ENCODE results near the gene NPS.
A peak's percentile ranks its signal among the peaks of the same experiment; 100 is the strongest.

NPS gene

DNA sequence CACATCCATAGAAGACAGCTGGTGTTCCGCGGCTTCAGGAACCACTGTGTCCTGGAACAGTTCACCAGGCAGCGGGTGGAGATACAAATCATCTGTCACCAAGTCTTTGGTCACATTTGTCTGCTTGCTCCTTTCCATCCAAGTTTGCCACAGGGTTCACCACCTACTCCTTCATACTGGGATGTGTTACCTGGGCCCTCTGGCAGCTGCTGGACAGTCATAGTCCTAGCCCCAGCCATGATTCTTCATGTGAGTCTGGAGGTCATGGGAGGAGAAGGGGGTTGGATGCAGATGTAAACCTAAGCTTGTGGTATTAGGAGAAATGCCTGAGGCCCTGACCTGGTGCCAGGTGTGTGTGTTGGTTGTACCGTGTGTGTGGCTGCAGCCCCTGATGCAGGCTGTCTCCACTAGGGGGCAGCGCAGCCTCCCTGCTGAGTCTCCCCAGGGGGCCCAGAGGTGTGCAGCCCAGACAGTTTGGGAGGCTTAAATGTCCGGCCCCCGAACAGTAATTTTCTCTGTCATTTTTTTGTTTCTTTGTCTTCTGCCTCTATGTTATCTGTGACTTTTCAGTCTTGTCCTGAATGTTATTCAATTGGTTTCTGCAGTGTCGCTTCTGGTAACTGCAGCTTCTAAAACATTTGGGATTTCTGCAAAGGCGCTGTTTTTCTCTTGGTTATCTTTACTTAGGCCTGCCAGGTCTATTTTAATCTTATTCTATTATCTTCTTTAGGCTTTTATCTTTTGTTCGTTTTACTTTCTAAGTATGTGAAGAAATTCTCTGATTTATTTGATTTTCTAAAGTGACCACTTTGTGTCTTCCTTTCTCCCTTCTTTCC lies 14.8 kb downstream of the NPS start:
- no peak for DNase-seq

DNA sequence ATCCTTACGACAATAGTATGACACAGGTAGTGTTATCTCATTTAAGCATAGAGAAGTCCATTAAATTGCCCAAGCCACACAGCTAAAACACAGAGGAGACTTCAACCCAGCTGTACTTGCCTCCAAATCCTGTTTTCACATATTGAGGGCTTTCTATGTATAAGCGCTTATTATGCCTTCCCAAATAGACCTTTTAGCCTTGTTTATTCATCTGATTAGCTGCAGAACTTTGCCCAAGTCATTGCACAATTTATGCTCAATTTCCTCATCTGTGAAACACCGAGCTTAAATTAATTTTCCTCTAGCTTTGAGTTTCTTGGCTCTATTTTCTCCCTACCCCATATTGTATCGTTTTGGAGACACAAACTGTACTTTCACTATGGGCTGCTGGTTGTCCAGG lies 15.5 kb downstream of the NPS start:
- no peak for DNase-seq

DNA sequence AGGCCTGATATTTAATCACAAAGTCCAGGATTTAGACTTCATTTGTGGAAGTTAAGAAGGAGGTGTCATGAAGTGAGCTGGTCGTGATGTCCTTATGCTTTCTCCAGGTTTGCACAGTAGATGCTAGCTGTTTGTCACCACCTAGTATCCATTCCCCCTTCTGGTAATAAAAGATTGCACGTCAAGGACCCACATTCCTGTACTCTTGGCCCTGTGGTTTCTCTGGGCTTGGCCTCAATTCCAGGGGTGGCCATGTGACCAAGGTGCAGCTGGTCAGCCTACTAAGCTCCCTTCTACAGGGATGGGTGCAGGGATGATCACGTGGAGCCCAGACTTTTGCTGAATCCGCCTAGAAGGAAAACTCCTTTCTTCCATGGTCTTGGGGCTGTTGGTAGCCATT lies 16.5 kb downstream of the NPS start:
- DNase-seq = no peak

DNA sequence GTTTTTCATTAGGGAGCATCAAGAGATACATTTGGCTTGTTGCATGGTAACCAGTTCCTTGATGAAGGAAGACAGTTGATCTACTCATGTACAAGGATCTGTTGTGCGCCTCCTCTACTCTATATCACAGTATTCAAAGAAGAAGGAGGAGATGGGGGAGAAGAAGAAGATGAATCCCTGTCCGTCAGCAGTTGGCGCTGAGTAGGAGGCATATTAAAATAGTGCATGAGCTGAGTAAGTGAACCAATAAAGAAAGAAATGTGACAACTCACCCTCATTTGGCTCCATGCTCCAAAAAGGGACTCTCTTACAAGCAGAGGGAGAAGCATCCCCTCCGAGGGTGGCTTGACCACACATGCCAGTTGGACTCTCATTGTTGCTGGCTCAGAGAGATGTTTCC lies 20.1 kb downstream of the NPS start:
- no peak for DNase-seq

DNA sequence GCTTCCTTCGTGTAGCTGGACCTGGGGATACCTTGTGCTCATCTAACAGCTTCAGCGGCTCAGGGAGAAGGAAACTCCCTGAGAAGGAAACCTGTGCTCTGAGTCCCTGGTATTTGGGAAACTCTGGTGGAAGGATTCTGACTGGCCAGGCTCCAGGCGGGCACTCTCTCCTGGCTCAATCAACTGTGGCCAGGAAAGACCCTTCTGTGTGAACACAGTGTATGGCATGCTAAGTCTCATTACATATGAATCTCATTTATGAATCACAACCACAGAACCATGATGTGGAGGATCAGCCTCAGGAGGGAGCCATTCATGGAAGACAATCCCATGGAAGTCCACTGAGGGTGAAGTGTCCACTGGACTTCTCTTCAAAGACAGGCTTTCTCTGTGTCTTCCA lies 20.9 kb downstream of the NPS start:
- DNase-seq = no peak

DNA sequence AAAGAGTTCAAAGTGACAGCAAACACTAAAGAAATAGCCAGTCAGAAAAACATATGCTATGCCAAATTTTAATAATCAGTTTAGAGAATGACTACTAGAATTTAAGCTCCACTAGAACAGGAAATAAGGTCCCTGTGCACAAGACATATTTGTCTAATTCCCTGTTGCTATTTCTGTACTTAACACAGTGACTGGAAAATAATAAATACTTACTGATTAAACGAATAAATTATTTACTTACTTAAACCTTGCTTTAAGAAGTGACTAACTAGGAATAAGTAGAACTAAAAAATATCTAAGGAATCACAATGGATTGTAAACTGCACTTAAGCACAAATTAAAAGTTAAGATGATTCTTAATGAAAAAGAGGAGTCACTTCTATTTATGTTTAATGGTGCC lies 22.3 kb downstream of the NPS start:
- DNase-seq = no peak

DNA sequence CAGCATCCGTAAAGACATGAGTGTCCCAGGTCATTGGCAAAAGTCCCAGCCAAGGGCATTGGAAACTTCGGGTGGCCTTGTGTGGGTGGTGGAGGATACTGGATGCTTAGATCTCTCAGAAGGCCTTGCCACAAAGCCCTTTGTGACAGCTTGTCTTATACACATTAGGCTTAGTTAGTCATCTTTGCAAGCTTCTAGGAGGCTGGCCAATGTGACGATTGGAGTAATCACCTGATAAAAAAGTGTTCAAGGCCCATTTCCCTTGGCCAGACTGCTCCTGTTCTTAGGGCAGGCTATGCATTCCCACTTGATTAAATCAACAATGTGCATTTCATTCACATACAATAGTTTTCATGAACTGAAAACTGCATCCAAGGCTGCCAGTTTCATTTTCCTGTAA lies 26.9 kb downstream of the NPS start:
- DNase-seq = no peak

- peak; percentile 56 for DNase-seq
Measured at GRCh38 chr10:127576740-127577161, 27.6 kb downstream of the NPS start.

DNA sequence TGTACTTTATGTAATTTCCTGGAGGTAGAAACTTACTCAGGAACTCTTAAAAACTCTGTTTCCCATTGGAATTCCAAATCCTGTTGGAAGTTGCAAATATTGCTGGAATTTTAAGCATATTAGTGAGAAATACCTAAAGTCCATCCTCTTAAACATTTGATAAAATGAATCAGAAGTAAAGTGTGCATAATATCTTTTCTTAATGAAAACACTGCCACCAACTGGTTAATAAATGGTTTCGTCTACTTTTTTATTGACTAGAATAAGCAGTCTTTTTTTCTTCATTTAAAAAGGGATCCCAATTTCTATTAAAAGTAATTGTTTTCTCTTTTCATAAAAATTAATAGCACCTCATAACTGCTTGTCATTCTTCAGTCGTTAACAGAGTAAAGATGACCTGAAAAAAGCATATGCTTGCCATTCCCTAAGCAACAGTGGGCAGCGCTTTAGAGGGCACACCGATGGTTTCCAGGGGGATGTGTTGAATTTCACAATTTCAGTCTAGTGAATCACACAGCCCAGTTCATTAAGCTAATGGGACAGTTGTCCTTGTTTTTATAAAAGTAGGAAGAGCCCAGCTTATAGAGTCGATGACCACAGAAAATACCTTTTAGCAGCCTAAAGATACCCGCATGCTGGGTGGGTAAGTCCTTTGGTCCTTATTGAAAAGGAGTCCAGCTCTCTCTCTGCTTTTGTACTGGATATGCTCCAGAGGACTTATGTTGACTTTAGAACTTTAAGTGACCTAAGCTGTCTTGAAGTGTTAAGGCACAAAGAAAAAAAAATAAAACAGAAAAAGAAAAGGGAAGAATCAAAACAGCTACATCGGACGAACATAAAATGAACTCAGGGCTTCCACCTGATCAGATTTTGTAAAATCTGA lies 28.5 kb downstream of the NPS start:
- peak; percentile 2 for DNase-seq

DNA sequence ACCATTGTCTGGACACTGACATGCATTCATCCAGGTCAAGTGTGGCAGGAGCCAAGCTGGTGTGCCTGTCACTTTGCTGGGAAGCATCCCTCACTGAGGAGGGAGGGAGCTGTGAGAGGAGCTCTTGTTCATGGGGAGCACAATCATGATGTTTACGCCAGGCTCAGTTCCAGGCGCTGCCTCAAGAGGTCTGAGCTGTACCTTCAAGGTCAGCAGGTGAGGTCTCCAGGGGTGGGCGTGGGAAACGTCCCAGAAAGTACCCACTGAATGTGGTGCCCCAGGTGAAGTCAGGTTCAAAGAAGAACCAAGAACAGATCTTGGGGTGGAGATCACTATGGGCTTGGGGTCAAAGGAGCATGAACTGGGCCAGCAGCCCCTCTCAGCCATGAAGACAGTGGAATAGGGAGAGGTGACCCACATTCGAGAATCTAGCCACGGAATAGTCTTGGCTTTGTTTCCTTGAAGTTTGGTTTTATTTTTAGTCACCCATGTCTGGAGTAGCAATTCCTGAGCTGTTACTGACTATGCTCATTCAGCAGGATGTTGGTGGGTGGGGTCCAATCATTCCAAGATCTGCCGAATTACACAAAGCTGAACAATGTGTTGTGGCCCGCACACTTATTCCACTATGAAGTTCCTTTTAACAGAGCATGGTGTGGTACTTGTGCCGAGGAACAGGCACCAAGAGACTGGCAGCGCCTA lies 29.3 kb downstream of the NPS start:
- DNase-seq = no peak

DNA sequence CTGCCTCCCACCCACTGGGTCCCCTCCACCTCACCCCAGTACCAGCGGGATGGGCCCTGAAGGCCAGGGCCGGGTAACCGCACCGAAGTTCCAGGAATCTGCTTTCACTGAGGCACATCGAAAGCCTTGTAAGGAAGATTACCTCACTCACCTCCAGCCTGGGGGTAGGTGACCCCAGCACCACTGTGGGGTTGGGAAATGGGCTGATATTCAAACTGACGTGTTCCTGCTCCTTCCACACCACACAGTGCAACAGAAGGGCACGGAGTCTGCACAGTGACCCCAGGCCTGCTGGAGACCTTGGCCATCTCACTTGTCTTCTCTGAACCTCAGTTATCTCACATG lies 29.8 kb downstream of the NPS start:
- no peak for DNase-seq

DNA sequence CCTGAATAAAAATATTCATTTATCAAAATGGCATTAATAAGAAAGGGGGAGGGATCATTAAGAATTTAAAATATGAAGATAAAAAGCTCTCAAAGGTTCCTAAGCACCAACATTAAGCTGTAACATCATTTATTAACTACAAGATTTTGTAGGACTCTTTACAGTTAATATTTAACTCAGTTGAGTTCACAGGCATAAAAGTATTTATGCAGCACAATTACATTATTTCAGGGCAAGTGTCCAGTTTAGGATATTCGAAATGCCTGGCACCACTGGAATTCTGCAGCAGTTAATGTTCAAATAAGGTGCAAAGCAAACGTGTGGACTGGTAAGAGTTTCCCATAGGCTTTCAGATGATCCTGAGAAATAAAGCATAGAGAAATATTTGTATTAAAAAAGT lies 30.5 kb downstream of the NPS start:
- no peak for DNase-seq

GRCh38 chr10:127580822-127581221 lies 31.7 kb downstream of the NPS start:
- no peak for DNase-seq

GRCh38 chr10:127585519-127586023 lies 36.5 kb downstream of the NPS start:
- DNase-seq = no peak

- DNase-seq = no peak
Measured at GRCh38 chr10:127587668-127588365, 38.7 kb downstream of the NPS start.

GRCh38 chr10:127592586-127592985 lies 43.5 kb downstream of the NPS start:
- no peak for DNase-seq

- DNase-seq = no peak
Measured at GRCh38 chr10:127600479-127600878, 51.4 kb downstream of the NPS start.

Data from NCI-H2171 (cell line).